Thyroid gland (tissue), 4 donors: ENCODE results near the gene PAIP2. TPM values are rescaled to one million over a fixed set of nuclear protein-coding genes. Genes with fewer than 3 reads are reported as not detected.
"Not testable (repeated sequence)": the region's sequence is repeated elsewhere in the genome, so short reads cannot be mapped to it uniquely, and the experiment has no call there.

Experiments
- DNase-seq, 2 donors: peaks; one replicate each; pipeline ENCODE4 v3.0.0-alpha.2; 2019
- H3K27ac ChIP-seq, 3 donors: fragments of 200-600 bp; sonication (generic); 1 replicate in 2 of 3; 2 replicates in 1 of 3; pipeline ENCODE4 v1.5.1; 2016 to 2019; ENCODE audit warnings: mild to moderate bottlenecking in 1 of 3, moderate library complexity in 1 of 3
- H3K27me3 ChIP-seq: fragments of 200-600 bp; sonication (generic); one replicate; pipeline ENCODE4 v1.5.1; 2019
- H3K36me3 ChIP-seq, 2 donors: fragments of 200-600 bp; sonication (generic); one replicate each; pipeline ENCODE4 v1.5.1; 2016 to 2019
- H3K4me1 ChIP-seq, 2 donors: fragments of 200-600 bp; sonication (generic); one replicate each; pipeline ENCODE4 v1.5.1; 2017 to 2019
- H3K4me3 ChIP-seq, 3 donors: fragments of 200-600 bp; sonication (generic); replicated peaks in 1 of 3; 1 replicate in 2 of 3; 2 replicates in 1 of 3; pipeline ENCODE4 v1.5.1; 2016; ENCODE audit warnings: mild to moderate bottlenecking in 1 of 3
- H3K9me3 ChIP-seq: fragments of 200-600 bp; sonication (generic); one replicate; pipeline ENCODE4 v1.5.1; 2017
- CTCF ChIP-seq, 6 experiments: fragments of 200-600 bp in 3 of 6; fragments of 450-650 bp in 3 of 6; sonication (generic) in 3 of 6; IDR thresholded peaks; one replicate each; pipeline ENCODE4 v1.5.1; 2016 to 2019; ENCODE audit warnings: antibody characterized with exemption in 6 of 6, mild to moderate bottlenecking in 2 of 6, inconsistent platforms in 1 of 6, moderate library complexity in 1 of 6
- POLR2A ChIP-seq, 2 donors: fragments of 450-650 bp; IDR thresholded peaks; one replicate each; pipeline ENCODE4 v1.6.1; 2017; ENCODE audit warnings: antibody characterized with exemption in 2 of 2, mild to moderate bottlenecking in 2 of 2, moderate library complexity in 1 of 2
- WGBS, 2 donors: methylation state at CpG; one replicate each; pipeline ENCODE4 v1.1.5; 2017; 5-methylcytosine and 5-hydroxymethylcytosine counted together
- intact Hi-C: fragments of 100-400 bp; cut with DNase I; formaldehyde crosslinking; loops from one replicate; pipeline ENCODE4 v1.15.1; 2023
- total RNA-seq, 4 donors: library from RNA; depleted of rRNA; stranded (reverse); fragments of >200 nt; gene quantifications; one replicate each; pipeline ENCODE4 v1.2.3, GENCODE V29; 2016

The PAIP2 gene
- total RNA-seq, 4 donors from 2014 or later = 92.7 to 136 (median 117) TPM

GRCh38 chr5:139306628-139307379 lies 34.9 kb upstream of the PAIP2 start:
- Histone ChIP-seq H3K9me3 (no peaks in the 10 kb centered on the region), H3K4me1 (peaks cover 40 to 67% of the 10 kb centered on the region in 2 donors), H3K36me3 (no peaks in the 10 kb centered on the region), H3K27ac (no peak overlapping the region), H3K27me3 (no peaks in the 10 kb centered on the region), H3K4me3 (no peak overlapping the region)
- WGBS, 2 donors = 72 to 76% methylated on average over 3 of the region's 3 CpGs
- intact Hi-C loops = no loop called here
- DNase-seq = no peak
- TF ChIP-seq POLR2A (IDR thresholded peaks at IDR 0.05) = no peak
- no peak for TF ChIP-seq CTCF (IDR thresholded peaks at IDR 0.05)

GRCh38 chr5:139308797-139309196 lies 32.9 kb upstream of the PAIP2 start:
- no peaks in the 10 kb centered on the region for H3K36me3 ChIP-seq
- no peaks in the 10 kb centered on the region for H3K27me3 ChIP-seq
- TF ChIP-seq POLR2A (IDR thresholded peaks at IDR 0.05) (no peak), CTCF (IDR thresholded peaks at IDR 0.05) (no peak)
- no peaks in the 10 kb centered on the region for H3K9me3 ChIP-seq
- H3K4me1 ChIP-seq = peaks cover 42 to 54% of the 10 kb centered on the region in 2 donors
- H3K27ac ChIP-seq = no peak overlapping the region
- no peak for DNase-seq
- intact Hi-C loops = no loop called here
- H3K4me3 ChIP-seq = no peak overlapping the region

- H3K9me3 ChIP-seq, intact Hi-C loops, H3K27ac ChIP-seq, H3K27me3 ChIP-seq, DNase-seq, H3K36me3 ChIP-seq, H3K4me3 ChIP-seq: not testable (repeated sequence)
- peaks cover 24 to 34% of the 10 kb centered on the region in 2 donors for H3K4me1 ChIP-seq
- 88 to 95% methylated on average over 9 of the region's 9 CpGs for WGBS, 2 donors
These were observed 30.9 kb upstream of the PAIP2 start for GRCh38 chr5:139310715-139311186.

- 70 to 76% methylated on average over 9 of the region's 9 CpGs for WGBS, 2 donors
- H3K27ac ChIP-seq = no peak overlapping the region
- peaks cover 11 to 21% of the 10 kb centered on the region in 2 donors for H3K4me1 ChIP-seq
These were observed 29.6 kb upstream of the PAIP2 start for GRCh38 chr5:139312075-139312474.

GRCh38 chr5:139314276-139314675 lies 27.4 kb upstream of the PAIP2 start:
- Histone ChIP-seq H3K9me3 (no peaks in the 10 kb centered on the region), H3K4me3 (no peak overlapping the region), H3K36me3 (peaks cover 34 to 35% of the 10 kb centered on the region in 2 donors), H3K27ac (no peak overlapping the region), H3K4me1 (peaks cover 4 to 15% of the 10 kb centered on the region in 2 donors), H3K27me3 (no peaks in the 10 kb centered on the region)
- no peak for DNase-seq
- intact Hi-C loops = no loop called here
- 91 to 100% methylated on average over 1 of the region's 1 CpG for WGBS, 2 donors
- TF ChIP-seq CTCF (IDR thresholded peaks at IDR 0.05) (no peak), POLR2A (IDR thresholded peaks at IDR 0.05) (no peak)

More at GRCh38 chr5:139312075-139312474, 29.6 kb upstream of the PAIP2 start:
- TF ChIP-seq POLR2A (IDR thresholded peaks at IDR 0.05) = no peak
- TF ChIP-seq CTCF (IDR thresholded peaks at IDR 0.05) = no peak
- Histone ChIP-seq H3K4me3 (no peak overlapping the region), H3K27me3 (no peaks in the 10 kb centered on the region), H3K36me3 (peaks cover 12 to 14% of the 10 kb centered on the region in 2 donors), H3K9me3 (no peaks in the 10 kb centered on the region)
- intact Hi-C loops = no loop called here
- no peak for DNase-seq
